SKM-1 treated with dmso at 0.1 percent for 144 hours (cell line): ENCODE results near the gene DHFR.
A peak's percentile ranks its signal among the peaks of the same experiment; 100 is the strongest.
"Not testable (repeated sequence)": the region's sequence is repeated elsewhere in the genome, so short reads cannot be mapped to it uniquely, and the experiment has no call there.

ENCODE experiments used
- DNase-seq: peaks from one replicate; lab custom pipeline; 2025; ENCODE audit not compliant: unreplicated experiment; lab: John Stamatoyannopoulos, UW

DHFR gene

GRCh38 chr5:80654391-80655230 lies at the start of gene DHFR, which contains the start of gene MSH3:
Gene DHFR (minus strand): TSS chr5:80654983. CDS start chr5:80654489, 494 bp downstream.
Gene MSH3 (plus strand): TSS chr5:80654652. CDS start chr5:80654728, 76 bp downstream.
- DNase-seq, result peak; percentile 94

DNA sequence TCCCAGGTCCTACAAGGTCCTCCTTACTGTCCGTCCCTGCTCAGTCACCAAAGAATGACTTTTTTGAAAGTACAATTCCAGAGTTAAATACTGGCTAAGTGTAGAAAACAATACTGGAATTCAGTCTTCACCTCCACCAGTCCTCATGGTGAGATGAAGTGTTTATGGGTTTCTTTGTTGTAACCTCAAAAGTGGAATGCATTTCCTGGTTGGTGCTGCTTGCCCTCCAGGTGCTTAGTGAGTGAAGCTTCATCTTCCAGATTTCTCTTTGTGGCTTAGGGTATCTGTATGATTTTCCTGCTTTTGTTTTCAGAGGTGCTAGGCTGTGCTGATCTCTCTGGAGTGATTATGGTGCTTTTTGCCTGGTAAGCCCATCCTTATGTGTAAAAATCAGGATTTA lies 49.4 kb upstream of the DHFR start:
- DNase-seq, result no peak

DNA sequence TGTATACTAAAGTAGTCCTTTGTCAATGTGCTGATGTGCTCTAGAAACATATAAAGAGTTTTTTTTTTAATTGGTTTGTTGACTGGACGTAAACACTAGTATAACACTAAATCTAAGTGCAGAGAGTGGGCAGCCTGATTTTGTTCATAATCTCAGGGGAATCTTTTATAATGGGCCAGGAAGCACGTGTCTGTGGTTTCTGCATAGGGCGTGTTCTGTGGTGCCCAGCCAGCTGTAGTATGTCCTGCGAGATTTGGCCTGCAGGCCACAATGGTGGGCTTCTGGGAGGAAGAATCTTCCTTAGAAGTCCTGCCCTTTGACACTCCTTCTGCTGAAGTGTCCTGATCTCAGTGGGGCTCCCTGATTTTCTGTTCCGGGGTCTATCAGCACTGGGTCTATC lies 49.0 kb upstream of the DHFR start:
- DNase-seq, result no peak

- DNase-seq, result no peak
Observed at GRCh38 chr5:80703291-80703690, 48.5 kb upstream of the DHFR start.

- DNase-seq, result no peak
Observed at GRCh38 chr5:80701597-80701996, 46.8 kb upstream of the DHFR start.

- DNase-seq, result no peak
Observed at GRCh38 chr5:80698369-80698768, 43.6 kb upstream of the DHFR start.

DNA sequence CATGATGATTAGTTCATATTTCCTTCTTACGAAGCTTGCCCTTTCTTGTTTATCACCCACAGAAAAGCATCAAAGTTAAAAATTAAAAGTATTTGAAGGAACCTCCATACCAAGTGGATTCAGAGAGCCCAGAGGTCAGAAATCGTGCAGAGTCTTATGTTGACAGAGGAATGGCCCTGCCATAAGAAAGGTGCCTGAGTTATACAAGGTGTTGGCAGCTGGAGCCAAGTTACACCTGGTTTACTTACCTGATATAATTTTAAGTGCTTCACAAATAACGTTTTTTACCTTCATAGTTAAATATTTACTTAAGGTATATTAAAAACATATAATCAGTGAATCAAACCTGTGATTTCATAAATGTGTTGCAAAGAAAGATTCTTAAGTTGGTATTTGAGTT lies 42.3 kb upstream of the DHFR start:
- DNase-seq, result no peak

DNA sequence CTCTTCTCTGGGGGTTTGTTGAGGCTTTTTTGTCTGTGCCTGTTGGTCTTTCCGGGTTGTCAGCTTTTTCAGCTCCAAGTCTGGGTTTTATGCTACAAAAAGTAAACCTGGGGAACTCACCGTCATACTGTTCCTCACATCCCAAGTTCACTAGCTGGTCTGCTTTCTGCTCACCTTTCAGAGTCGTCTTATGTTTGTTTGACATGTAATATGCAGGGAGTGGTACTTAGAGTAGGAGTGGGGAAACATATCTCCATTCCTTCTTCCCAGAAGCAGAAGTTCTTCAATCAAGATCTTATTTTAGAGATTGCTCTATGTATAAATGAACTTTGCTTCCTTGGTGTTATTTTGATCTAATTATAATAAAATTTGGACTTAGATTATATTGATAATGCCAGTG lies 41.7 kb upstream of the DHFR start:
- DNase-seq, result no peak

DNA sequence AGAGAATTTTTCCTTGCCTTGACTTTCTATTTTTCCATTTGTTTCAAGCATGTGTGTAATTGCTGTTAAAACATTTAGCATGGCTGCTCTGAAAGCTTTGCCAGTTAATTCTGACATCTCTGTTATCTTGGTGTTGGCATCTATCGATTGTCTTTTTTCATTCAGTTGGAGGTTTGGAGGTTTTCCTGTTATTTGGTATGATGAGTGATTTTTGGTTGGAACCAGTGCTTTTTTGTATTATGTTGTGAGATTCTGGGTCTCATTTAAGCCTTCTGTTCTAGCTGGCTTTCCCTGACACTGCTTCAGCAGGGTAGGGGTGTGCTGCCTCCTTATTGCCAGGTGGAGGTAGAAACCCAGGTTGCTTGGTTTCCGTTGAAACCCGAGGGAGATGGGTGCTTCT lies 40.9 kb upstream of the DHFR start:
- DNase-seq, result no peak

DNA sequence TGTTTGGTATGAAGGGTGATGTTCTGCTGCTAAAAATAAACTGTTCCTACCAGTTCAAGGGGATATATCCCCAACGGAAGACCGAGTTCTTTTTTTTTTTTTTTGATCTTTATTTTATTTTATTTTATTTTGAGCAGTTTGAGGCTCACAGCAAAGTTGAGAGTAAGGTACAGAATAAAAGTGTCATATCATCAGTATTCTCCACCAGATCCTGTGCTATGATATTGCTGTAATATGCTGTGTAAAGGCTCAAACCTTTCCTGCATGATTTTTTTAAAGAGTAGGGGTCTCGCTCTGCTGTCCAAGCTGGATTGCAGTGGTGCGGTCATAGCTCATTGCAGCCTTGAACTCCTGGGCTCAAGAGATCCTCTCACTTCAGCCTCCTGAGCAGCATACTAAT lies 34.8 kb upstream of the DHFR start:
- no peak for DNase-seq

GRCh38 chr5:80688648-80689420 lies 34.1 kb upstream of the DHFR start:
- DNase-seq, result no peak

DNA sequence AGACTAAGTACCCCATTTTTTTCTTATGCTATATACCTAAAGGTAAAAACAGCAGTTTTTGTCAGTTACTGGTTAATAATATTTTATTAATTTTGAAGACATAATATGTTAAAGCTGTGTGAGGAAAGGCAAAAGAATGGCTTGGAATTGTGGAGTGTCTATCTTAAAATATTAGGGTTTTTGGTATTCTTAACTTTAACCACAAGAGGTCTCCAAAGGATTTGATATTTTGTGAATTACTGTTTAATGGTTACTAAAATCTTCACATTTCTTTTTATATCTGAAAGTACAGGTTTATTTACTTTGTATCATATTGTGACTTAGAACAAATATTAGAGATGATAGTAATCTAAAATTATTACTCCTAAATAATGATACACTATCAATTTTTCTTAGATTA lies 32.0 kb upstream of the DHFR start:
- DNase-seq, result no peak

- no peak for DNase-seq
Observed at GRCh38 chr5:80676706-80677105, 21.9 kb upstream of the DHFR start.

- DNase-seq, result peak; percentile 73
Observed at GRCh38 chr5:80672140-80672736, 17.5 kb upstream of the DHFR start.

DNA sequence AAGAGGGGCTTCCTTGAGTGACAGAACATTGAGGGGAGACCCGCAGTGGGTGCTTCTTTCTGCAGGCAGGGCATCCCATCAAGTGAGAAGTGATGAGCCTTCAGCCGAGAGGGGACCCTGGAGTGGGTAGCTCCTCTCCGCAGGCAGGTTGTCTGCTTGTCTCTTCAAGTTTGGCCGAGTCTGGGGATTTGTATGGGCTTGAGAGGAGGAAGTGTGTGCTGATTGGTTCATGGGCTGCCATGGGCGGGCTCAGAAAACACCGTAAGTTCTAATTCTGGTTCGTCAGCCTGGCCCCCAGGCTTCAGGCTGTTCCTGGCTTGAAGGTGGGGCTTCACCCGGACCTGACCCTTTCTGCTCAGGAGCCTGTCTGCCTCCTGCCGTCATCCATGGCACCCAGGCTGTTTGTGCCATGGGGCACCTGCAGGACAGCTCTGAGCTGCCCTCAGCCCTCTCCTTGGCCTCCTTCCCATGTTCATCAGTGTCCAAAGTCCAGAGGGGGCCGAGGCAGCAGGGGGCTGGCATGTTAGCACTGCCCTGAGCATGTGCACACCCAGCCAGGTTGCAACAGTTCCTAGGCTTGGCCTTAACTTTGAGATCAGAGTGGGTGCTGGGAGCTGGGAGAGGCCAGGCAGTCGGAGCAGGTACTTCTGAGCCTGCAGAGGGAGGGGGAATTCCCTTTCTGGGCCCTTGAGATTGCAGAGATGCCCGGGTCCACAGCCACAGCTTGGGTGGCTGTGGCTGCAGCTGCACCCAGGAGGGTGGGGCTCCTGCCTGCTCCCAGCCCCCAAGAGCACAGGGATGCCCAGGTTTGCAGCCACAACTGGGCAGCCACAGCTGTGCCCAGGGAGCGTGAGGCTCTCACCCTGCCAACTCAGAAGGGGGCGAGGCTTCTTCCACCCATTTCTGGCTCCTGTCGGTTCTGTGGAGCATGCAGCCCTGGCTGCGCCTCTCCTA lies 13.5 kb upstream of the DHFR start:
- no peak for DNase-seq

DNA sequence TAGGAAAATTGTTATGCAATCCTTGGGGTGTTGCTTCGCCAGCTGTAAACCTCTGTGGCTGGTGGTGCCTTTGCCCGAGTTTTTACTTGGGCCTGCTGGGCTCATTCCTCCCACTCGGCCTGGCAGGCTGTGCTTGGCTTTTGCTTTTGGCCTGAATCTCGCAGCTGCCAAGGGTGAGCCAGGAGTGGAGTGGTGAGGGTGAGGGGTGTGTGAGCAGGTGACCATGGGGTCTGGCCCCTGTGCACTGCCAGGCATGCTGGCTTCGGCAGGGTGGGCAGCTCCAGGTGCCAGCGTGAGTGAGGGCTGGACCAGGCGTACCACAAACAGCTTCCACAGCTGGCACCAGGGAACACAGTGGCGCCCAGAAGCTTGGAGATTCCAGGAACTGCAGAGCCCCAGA lies 12.6 kb upstream of the DHFR start:
- DNase-seq, result no peak

GRCh38 chr5:80665057-80665456 lies 10.3 kb upstream of the DHFR start:
- no peak for DNase-seq

- no peak for DNase-seq
Observed at GRCh38 chr5:80662108-80662507, 7.3 kb upstream of the DHFR start.

DNA sequence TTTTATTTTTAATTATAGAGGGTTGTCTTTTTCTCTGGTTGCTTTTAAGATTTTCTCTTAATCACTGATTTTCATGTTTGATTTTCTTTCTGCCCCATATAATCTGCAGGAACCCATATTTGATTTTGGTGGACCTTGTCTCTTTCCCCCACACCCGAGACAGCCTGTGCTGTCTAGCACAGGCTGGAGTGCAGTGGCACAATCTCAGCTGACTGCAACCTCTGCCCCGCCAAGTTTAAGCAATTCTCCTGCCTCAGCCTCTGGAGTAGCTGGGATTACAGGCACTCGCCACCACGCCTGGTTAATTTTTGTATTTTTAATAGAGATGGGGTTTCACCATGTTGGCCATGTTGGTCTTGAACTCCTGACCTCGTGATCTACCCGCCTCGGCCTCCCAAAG lies 5.9 kb upstream of the DHFR start:
- not testable (repeated sequence) for DNase-seq

GRCh38 chr5:80659106-80659505 lies 4.3 kb upstream of the DHFR start:
- DNase-seq, result no peak

- no peak for DNase-seq
Observed at GRCh38 chr5:80656425-80656824, 1.6 kb upstream of the DHFR start.
